Activated T-helper 1 cell treated with anti-CD3 and anti-CD28 coated beads, Interleukin-12 subunit alpha, Interleukin-12 subunit beta, Interleukin-2, Interleukin-4 antibody, amounts not matched to agents 30 ng/mL and 10 ng/mL and 1 ng/mL, durations not matched to agents 14 hours and 24 hours and 36 hours (primary cell): ENCODE results near the gene RTP1. TPM values are rescaled to one million over a fixed set of nuclear protein-coding genes. Genes with fewer than 3 reads are reported as not detected.
A peak's percentile ranks its signal among the peaks of the same experiment; 100 is the strongest.
"Not testable (repeated sequence)": the region's sequence is repeated elsewhere in the genome, so short reads cannot be mapped to it uniquely, and the experiment has no call there.

Experiments used
- DNase-seq: peaks from one replicate; pipeline ENCODE4 v3.0.0; 2021; ENCODE audit warnings: low spot score
- H3K27ac Mint-ChIP-seq: one replicate; pipeline ENCODE4 v1.8.0; 2021; ENCODE audit warnings: mild to moderate bottlenecking, mixed read lengths
- H3K27me3 Mint-ChIP-seq: one replicate; pipeline ENCODE4 v1.8.0; 2022; ENCODE audit warnings: mild to moderate bottlenecking, moderate library complexity, mixed read lengths; ENCODE audit not compliant: insufficient read depth
- H3K36me3 Mint-ChIP-seq: one replicate; pipeline ENCODE4 v1.8.0; 2021; ENCODE audit warnings: low read depth, mixed read lengths
- H3K4me1 Mint-ChIP-seq: one replicate; pipeline ENCODE4 v1.8.0; 2021; ENCODE audit warnings: low read depth, mixed read lengths
- H3K4me3 Mint-ChIP-seq: one replicate; pipeline ENCODE4 v1.8.0; 2021; ENCODE audit warnings: mild to moderate bottlenecking, moderate library complexity, mixed read lengths
- H3K9me3 Mint-ChIP-seq: one replicate; pipeline ENCODE4 v1.8.0; 2021; ENCODE audit warnings: mixed read lengths
- intact Hi-C: fragments of 100-400 bp; cut with micrococcal nuclease; formaldehyde crosslinking; loops from one replicate; pipeline ENCODE4 v1.15.1; 2024
- total RNA-seq: library from RNA; stranded (reverse); gene quantifications from 2 replicates; pipeline ENCODE4 v1.2.3, GENCODE V29; 2022

The RTP1 gene, protein sequence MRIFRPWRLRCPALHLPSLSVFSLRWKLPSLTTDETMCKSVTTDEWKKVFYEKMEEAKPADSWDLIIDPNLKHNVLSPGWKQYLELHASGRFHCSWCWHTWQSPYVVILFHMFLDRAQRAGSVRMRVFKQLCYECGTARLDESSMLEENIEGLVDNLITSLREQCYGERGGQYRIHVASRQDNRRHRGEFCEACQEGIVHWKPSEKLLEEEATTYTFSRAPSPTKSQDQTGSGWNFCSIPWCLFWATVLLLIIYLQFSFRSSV
- total RNA-seq: not detected in 2 replicates

DNA sequence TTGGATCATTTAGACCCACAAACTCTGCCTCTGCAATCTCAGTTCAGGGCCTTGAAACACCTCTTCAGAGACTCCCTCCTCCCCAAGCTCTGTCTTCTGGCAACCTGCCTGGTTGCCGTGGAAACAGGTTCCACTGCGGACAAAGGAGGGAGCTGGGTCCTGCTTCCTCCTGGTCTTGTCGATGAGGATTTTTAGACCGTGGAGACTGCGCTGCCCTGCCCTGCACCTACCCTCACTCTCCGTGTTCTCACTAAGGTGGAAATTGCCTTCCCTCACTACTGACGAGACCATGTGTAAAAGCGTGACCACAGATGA, at the start of gene RTP1:
Gene RTP1 (plus strand): TSS at position 152 of the 315 bp plus-strand sequence. CDS start 30 bp downstream, at position 182.
- H3K27ac Mint-ChIP-seq: no peak within 1 kb of the TSS
- no peaks in the 10 kb centered on the region for H3K4me1 Mint-ChIP-seq
- H3K27me3 Mint-ChIP-seq: peaks cover 13% of the 10 kb centered on the region
- H3K9me3 Mint-ChIP-seq: no peaks in the 10 kb centered on the region
- H3K4me3 Mint-ChIP-seq: no peak within 1 kb of the TSS
- no peaks in the 10 kb centered on the region for H3K36me3 Mint-ChIP-seq
- intact Hi-C loops: no loop called here
- no peak for DNase-seq

DNA sequence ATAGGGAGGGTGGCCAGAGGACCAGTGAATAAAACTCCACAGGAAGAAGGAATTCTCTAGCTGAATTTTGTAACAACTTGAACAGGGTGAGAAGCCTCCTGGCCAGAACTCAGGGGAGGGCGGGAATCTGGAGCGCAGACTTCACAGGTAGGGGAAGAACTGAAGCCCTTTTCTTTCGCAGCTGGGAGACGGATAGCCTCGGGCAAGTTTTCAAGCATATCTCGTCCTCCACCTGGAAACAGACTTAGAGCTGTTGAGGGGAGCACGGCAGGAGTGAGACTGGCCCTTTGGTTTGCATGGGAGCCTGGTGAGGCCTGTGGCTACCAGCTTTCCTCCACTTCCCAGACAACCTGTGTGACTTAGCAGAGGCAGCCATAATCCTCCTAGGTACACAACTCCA, 47.1 kb upstream of the RTP1 start:
- H3K36me3 Mint-ChIP-seq: peaks cover 9% of the 10 kb centered on the region
- peaks cover 12% of the 10 kb centered on the region for H3K9me3 Mint-ChIP-seq
- H3K27ac Mint-ChIP-seq: no peak overlapping the region
- H3K27me3 Mint-ChIP-seq: peaks cover 38% of the 10 kb centered on the region
- H3K4me1 Mint-ChIP-seq: no peaks in the 10 kb centered on the region
- H3K4me3 Mint-ChIP-seq: no peak overlapping the region
- intact Hi-C loops: loop anchor here (1.0 kb wide), 3 partner anchors 11 to 301 kb away; partner anchors contain the start of gene RPL39L
- DNase-seq: no peak

DNA sequence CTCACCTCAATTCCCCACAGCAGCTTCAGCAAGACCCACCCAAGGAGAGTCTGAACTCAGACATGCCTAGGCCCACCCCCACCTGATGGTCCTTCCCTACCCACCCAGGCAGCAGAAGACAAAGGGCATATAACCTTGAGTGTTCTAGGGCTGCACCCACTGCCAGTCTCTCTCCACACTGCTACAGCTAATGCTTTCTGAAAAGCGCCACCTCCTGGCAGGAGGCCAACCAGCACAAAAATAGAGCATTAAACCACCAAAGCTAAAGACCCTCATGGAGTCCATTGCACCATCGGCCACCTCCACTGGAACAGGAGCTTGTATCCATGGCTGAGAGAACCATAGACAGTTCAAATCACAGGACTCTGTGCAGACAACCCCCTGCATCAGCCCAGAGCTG, 46.7 kb upstream of the RTP1 start:
- Mint-ChIP-seq H3K27ac (no peak overlapping the region), H3K9me3 (peaks cover 14% of the 10 kb centered on the region), H3K27me3 (peaks cover 41% of the 10 kb centered on the region), H3K36me3 (peaks cover 9% of the 10 kb centered on the region), H3K4me3 (no peak overlapping the region), H3K4me1 (no peaks in the 10 kb centered on the region)
- intact Hi-C loops: loop anchor here (1.0 kb wide), 3 partner anchors 11 to 301 kb away; partner anchors contain the start of gene RPL39L
- DNase-seq: peak; percentile 44

DNA sequence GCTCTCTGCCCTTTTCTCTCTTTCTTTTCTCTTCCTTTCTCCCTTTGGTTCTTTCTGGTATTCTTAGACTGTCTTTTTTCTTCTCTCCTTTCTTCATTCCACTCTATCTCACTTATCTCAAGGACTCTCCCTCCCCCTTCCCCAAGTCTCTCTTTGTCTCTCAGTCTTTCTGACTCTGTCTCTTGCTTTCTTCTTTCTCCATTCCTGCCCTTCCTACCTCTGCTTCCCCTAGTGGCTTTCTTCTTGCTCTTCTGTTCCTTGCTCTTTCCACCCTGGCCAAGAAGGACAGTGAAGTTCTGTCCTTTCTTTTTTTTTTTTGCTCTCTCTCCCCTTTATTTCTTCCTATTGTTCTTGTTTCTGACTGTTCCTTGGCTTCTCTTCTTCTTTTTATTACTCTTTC, 35.7 kb upstream of the RTP1 start:
- no peaks in the 10 kb centered on the region for H3K36me3 Mint-ChIP-seq
- intact Hi-C loops: no loop called here
- H3K27ac Mint-ChIP-seq: no peak overlapping the region
- H3K27me3 Mint-ChIP-seq: peaks cover 32% of the 10 kb centered on the region
- no peak overlapping the region for H3K4me3 Mint-ChIP-seq
- no peaks in the 10 kb centered on the region for H3K9me3 Mint-ChIP-seq
- no peaks in the 10 kb centered on the region for H3K4me1 Mint-ChIP-seq
- DNase-seq: no peak

DNA sequence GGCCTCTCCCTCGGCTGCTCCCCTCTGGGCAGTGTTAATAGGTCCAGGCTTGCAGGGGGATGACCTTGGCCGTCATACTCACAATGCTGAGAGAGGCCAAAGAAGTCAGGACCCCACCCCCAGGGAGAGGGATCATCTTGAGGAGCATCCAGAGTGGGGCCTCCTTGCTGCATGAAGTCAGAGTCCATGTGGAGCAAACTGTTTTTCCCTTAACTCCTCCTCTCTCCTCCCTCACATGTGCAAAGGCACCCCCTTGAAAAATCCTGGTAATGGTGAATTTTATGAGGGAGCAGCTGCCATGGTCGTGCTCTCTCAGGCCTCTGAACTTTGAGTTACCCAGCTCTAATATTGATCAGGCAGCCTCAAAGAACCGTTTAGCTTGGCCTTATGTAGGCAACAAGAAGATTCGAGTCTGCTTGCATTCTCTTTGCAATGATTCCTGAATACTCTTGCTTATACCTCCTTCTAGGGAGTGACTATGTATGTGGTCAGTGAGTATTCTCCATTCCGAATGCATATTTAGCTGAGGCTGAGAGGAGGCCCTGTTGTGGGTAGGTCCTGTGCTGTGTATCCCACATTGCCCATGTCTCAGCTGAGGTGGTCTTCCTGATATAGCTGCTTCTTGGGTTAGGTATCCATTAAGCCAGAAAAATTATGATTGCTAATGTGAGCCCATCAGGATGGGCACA, 34.9 kb upstream of the RTP1 start:
- intact Hi-C loops: no loop called here
- Mint-ChIP-seq H3K9me3 (no peaks in the 10 kb centered on the region), H3K27ac (no peak overlapping the region), H3K27me3 (peaks cover 28% of the 10 kb centered on the region), H3K36me3 (no peaks in the 10 kb centered on the region), H3K4me1 (no peaks in the 10 kb centered on the region), H3K4me3 (no peak overlapping the region)
- no peak for DNase-seq

DNA sequence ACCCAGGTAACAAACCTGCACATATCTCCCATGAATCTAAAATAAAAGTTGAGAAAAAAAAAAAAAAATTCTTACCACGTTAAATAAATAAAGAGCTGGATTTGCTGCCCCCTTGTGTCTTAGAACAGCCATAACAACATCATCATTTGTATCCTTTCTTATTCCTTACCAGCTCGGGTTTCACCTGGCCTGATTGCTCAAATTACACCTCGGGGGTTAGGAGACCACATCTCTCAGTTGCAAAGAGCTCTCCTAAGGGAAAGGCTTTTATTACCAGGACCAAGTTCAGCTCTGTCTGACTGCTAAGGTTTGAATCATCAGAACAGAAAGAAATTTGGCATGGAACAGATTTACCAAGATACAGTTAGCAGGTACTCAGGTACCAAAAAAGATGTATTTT, 32.1 kb upstream of the RTP1 start:
- Mint-ChIP-seq H3K9me3 (no peaks in the 10 kb centered on the region), H3K4me1 (no peaks in the 10 kb centered on the region), H3K27me3 (peaks cover 25% of the 10 kb centered on the region), H3K4me3 (no peak overlapping the region), H3K36me3 (no peaks in the 10 kb centered on the region), H3K27ac (no peak overlapping the region)
- peak; percentile 8 for DNase-seq
- intact Hi-C loops: loop anchor here (1.0 to 5.0 kb wide), 7 partner anchors 26 to 550 kb away; partner anchors contain the start of genes RPL39L and ST6GAL1

DNA sequence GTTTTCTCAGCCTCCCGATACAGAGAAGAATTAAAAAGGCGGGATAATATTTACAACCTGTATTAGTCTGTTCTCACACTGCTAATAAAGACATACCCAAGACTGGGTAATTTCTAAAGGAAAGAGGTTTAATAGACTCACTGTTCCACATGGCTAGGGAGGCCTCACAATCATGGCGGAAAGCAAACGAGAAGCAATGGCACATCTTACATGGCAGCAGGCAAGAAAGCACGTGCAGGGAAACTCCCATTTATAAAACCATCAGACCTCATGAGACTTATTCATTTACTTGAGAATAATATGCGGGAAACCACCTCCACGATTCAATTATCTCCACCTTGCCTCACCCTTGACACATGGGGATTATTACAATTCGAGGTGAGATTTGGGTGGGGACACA, 30.5 kb upstream of the RTP1 start:
- Mint-ChIP-seq H3K27me3 (peaks cover 12% of the 10 kb centered on the region), H3K27ac (no peak overlapping the region), H3K4me1 (no peaks in the 10 kb centered on the region), H3K4me3 (no peak overlapping the region), H3K36me3 (no peaks in the 10 kb centered on the region), H3K9me3 (no peaks in the 10 kb centered on the region)
- intact Hi-C loops: loop anchor here (5.0 kb wide), 1 partner anchor 234 kb away; the partner anchor contains the start of gene ST6GAL1
- no peak for DNase-seq

DNA sequence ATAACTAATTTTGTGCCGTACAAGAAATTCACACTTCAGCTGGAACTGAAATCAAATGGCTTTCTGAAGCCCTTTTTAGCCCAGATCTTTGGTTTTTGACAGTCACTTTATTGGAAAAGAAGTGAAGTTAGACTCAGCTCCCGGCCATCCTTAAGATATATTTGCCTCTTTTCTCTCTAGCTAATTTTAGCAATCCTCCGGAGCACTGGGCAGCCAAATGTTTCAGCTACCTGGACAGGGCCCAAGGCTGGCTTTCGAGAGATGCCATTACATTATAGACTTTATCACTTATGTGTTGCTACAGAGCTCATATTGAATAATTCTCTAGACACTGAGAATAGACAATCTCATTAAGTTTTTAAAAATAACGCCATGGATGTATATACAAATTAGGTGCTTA, 29.5 kb upstream of the RTP1 start:
- intact Hi-C loops: loop anchor here (5.0 kb wide), 1 partner anchor 235 kb away; the partner anchor contains the start of gene ST6GAL1
- no peaks in the 10 kb centered on the region for H3K4me1 Mint-ChIP-seq
- H3K27ac Mint-ChIP-seq: no peak overlapping the region

DNA sequence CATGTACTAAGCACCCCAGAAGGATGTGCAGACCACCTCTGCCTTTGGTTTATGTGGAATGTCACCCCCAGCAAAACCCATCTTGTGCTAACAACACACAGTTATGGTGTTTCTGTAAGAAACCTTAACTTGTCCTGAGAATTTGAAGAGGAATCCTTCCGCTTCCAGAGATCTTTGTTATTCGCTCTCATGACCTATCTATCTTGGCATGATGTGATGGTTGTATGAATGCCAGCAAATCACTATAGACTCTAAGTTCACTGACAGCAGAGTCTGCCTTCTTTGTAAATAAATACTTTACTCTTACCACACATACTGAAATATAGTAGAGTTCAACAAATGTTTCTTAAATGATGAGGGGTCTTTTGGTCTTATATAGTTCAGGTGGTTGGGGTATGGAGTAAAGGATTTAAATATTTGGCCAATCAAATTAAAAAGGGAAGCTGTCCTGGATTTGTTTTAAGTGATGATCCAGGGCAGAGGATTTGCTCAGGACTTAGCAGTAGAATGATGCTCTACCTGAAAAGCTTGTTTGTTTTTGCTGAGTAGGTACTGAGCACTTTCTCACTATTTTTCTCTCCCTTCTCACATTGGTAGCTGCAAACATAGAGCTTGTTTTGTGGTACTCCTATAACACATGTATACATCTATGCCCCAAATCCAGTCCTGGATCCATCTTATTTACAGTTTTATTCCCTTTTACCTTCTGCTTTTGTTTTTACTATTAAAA, 27.9 kb upstream of the RTP1 start:
- intact Hi-C loops: loop anchor here (5.0 kb wide), 1 partner anchor 237 kb away; the partner anchor contains the start of gene ST6GAL1

More for the DNA sequence above, 29.5 kb upstream of the RTP1 start:
- peaks cover 11% of the 10 kb centered on the region for H3K27me3 Mint-ChIP-seq
- H3K36me3 Mint-ChIP-seq: no peaks in the 10 kb centered on the region
- no peak for DNase-seq
- no peaks in the 10 kb centered on the region for H3K9me3 Mint-ChIP-seq
- H3K4me3 Mint-ChIP-seq: no peak overlapping the region

DNA sequence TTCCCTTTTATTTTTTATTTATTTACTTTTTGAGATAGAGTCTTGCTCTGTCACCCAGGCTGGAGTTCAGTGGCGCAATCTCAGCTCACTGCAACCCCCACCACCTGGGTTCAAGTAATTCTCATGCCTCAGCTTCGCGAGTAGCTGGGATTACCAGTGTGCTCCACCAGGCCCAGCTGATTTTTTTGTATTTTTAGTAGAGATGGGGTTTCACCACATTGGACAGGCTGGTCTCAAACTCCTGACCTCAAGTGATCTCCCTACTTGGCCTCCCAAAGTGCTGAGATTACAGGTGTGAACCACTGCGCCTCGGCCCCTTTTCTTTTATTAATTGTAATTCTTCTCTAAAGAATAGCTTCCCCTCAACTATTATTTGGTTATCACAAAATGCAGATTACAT, 26.4 kb upstream of the RTP1 start:
- H3K9me3 Mint-ChIP-seq, H3K4me3 Mint-ChIP-seq, H3K36me3 Mint-ChIP-seq, intact Hi-C loops, H3K4me1 Mint-ChIP-seq, H3K27ac Mint-ChIP-seq, DNase-seq: not testable (repeated sequence)
- H3K27me3 Mint-ChIP-seq: peaks cover 13% of the 10 kb centered on the region

More for the DNA sequence above, 27.9 kb upstream of the RTP1 start:
- Mint-ChIP-seq H3K27me3 (peaks cover 13% of the 10 kb centered on the region), H3K4me1 (no peaks in the 10 kb centered on the region), H3K4me3 (no peak overlapping the region), H3K27ac (no peak overlapping the region), H3K36me3 (no peaks in the 10 kb centered on the region), H3K9me3 (no peaks in the 10 kb centered on the region)
- no peak for DNase-seq

DNA sequence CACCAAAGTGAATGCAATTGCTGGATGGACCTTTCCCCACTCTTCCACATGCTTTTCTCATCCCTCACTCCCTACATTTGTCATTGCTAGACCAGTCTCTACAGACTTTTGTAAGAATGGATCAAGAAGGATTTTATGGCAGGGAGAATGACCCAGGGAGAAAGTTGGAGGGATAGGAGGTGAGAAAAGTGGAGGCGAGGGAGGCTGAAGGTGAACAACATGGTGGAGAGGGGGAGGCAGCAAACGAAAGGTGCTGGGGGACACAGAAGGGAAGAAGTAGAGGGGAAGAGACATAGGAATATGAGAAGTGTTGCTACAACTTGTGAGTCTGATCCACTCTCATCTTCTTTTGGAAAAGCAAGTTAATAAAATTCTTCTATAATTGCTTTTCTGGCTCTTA, 24.4 kb upstream of the RTP1 start:
- DNase-seq: no peak
- Mint-ChIP-seq H3K27me3 (peaks cover 10% of the 10 kb centered on the region), H3K27ac (no peak overlapping the region), H3K36me3 (no peaks in the 10 kb centered on the region), H3K4me3 (no peak overlapping the region), H3K9me3 (no peaks in the 10 kb centered on the region), H3K4me1 (no peaks in the 10 kb centered on the region)
- intact Hi-C loops: no loop called here

DNA sequence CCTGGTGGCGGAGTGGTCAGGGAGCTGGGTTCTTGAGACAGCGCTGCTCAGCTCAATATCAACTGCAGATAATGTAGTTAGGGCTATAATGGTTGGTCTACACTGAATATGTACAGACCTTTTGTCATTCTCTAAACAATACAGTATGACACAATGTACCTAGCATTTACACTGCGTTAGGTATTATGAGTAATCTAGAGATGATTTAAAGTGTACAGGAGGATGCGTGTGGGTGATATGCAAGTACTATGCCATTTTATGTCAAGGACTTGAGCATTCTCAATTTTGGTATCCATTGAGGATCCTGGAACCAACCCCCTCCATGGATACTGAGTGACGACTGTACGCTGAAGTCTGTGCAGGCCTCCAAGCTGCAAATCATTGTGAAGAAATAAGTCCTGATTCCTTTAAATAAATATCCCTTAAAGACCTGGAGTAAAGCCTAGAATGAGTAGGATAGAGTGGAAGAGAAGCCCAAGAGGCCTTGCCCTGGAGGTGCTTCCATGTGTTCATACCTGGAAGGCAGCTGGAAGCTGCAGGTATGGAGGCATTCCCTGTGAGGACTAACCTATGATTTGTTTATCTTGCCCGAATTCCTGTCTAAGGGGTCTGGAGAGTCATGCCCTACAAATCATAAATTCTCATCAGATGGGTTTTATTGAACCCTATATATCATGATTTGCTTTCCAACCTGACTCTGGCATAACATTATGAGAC, 15.7 kb upstream of the RTP1 start:
- Mint-ChIP-seq H3K36me3 (no peaks in the 10 kb centered on the region), H3K4me3 (no peak overlapping the region), H3K4me1 (peaks cover 7% of the 10 kb centered on the region), H3K27ac (no peak overlapping the region), H3K9me3 (no peaks in the 10 kb centered on the region), H3K27me3 (peaks cover 3% of the 10 kb centered on the region)
- intact Hi-C loops: no loop called here
- DNase-seq: no peak
